RKO (cell line): ENCODE data around the gene KCNV2.
A peak's percentile ranks its signal among the peaks of the same experiment; 100 is the strongest.

Experiments used
- DNase-seq: peaks from one replicate; pipeline ENCODE4 v3.0.0-alpha.2; 2016; ENCODE audit warnings: low spot score

Gene KCNV2

GRCh38 chr9:2758898-2759510 is 41.7 kb downstream of the KCNV2 start:
- no peak for DNase-seq

- DNase-seq, result no peak
Observed at GRCh38 chr9:2761424-2761823, 44.1 kb downstream of the KCNV2 start.

DNA sequence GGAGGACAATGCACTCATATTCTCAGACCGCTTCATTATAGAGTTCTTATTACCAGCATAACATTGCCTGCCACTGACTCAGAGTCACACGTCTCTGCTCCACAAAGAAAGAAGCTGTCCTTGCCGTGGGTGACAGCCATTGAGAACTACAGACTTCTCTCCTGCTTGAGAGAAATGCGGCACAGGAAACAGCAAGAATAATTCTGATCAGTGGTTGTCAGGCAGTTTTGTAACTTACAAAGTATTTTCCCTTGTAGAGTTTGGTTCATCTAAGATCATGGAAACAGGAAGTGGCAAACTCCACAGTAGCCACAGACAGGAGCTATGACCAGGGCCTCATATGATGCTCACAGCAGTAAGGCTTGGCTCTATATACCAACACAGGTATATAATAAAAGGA is 47.0 kb downstream of the KCNV2 start:
- no peak for DNase-seq

DNA sequence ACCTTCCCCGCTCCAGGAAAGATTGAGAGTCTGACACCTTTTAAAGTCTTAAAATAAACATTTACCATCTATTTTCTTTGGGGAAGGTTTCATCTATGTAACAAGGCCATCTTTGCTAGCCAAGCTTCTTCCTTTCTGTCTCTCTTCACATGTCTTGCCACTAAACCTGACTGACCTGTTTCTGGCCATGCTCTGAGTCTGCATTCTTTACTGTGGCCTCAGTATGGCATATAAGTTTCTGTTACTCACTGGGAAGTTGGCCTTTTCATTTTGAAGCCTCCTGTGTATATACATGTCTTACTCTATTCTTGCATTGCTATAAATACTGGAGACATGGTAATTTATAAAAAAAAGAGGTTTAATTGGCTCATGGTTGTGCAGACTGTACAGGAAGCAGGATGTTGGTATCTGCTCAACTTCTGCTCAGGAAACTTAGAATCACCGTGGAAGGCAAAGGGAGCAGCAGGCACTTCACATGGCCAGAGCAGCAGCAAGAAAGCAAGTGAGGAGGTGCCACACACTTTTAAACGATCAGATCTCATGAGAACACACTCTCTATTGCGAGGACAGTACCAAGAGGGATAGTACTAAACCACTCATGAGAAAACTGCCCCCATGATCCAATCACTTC is 48.1 kb downstream of the KCNV2 start:
- DNase-seq, result no peak

DNA sequence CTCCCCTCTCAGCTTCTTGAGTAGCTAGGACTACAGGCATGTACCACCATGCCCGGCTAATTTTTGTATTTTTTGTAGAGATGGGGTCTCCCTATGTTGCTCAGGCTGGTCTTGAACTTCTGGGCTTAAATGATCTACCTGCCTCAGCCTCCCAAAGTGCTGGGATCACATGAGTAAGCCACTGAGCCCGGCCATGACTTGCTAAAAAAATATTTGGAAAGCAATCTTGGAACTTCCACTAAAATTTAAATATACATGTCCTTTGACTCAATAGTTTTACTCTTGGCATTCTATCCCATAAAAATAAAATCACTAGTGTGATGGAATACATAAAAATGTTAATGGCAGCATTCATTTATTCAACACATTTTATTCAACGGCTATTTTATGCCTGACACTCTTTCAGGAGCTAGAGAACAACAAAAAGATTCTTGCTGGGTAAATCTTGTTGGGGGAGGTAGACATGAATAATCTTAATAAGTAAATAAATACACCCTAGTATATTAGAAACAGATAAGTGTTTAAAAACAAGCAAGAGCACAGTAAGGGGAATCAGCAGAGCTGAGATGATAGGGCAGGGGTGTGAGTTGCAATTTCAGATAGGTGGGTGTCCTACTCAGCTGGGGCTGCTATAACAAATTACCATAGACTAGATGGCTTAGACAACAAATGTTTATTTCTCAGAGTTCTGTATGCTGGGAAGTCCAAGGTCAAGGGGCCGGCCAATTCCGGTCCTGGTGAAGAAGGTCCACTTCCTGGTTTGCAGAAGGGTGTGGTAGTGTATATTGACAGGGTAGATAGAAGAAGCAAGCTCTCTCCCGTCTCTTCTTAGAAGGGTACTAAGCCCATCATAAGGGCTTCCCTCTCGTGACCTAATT is 50.7 kb downstream of the KCNV2 start:
- no peak for DNase-seq

DNA sequence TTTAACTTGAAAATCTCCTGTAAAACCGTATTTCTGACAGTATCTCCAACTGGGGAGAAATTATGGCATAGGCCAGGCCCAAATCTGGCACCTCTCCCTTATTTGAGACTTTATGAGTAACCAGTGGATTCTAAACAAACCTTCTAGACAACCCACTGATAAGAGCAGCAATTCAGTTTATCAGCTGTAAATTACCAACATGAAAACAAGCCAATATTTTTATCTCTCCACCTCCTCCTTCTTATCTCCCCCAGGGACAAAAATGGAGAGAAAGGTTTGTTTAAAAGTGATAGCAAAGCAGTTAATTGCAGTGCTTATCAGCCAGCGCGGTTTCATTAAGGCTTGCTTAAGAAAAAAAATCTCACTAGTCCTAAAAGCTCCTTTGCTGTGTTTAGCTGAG is 53.8 kb downstream of the KCNV2 start:
- DNase-seq, result no peak

- DNase-seq, result peak; percentile 8
Observed at GRCh38 chr9:2771661-2772060, 54.4 kb downstream of the KCNV2 start.

DNA sequence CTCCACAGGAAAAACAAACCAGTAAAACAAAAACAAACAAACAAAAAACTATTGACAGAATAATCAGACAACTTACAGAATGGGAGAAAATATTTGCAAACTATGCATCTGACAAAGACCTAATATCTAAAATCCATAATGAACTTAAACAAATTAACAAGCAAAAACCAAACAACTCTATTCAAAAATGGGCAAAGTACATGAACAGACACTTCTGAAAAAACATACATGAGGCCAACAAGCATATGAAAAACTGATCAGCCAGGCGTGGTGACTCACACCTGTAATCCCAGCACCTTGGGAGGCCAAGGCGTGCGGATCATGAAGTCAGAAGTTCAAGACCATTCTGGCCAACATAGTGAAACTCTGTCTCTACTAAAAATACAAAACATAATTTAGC is 60.1 kb downstream of the KCNV2 start:
- DNase-seq, result no peak

DNA sequence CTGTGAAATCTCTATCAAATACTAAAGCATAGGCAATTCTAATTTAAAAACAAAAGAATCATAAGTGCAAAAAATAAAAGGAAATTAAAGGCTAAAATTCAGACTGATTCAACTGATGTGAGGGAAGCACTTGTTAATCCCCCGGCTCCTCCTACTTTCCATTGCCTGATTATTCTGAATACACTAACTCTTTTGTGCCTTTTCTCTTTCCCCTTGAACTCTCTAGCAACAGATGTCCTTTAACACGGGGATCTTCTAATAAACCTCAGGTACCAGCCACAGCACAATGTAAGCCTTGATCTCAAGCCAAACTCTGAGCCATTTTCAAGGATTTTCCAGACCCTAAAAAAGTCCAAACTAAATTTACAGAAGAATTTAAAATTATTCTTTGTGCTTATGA is 61.5 kb downstream of the KCNV2 start:
- DNase-seq, result no peak
